GM12875 (cell line): ENCODE data around the gene FARSA.

ENCODE experiments used
- H3K4me3 ChIP-seq: one replicate; pipeline ENCODE4 v1.5.1; 2011; ENCODE audit warnings: low read depth, low read length, control low read depth
- TF ChIP-seq, protein P1 (sequence below): IDR thresholded peaks from 2 replicates; pipeline ENCODE4 v1.5.1; 2011; ENCODE audit warnings: low read depth, mild to moderate bottlenecking, control low read depth, inconsistent platforms, low read length, moderate library complexity, borderline replicate concordance; ENCODE audit not compliant: insufficient read depth

FARSA gene

GRCh38 chr19:12949363-12950283, 16.1 kb upstream of the FARSA start:
- TF ChIP-seq, protein P1, sequence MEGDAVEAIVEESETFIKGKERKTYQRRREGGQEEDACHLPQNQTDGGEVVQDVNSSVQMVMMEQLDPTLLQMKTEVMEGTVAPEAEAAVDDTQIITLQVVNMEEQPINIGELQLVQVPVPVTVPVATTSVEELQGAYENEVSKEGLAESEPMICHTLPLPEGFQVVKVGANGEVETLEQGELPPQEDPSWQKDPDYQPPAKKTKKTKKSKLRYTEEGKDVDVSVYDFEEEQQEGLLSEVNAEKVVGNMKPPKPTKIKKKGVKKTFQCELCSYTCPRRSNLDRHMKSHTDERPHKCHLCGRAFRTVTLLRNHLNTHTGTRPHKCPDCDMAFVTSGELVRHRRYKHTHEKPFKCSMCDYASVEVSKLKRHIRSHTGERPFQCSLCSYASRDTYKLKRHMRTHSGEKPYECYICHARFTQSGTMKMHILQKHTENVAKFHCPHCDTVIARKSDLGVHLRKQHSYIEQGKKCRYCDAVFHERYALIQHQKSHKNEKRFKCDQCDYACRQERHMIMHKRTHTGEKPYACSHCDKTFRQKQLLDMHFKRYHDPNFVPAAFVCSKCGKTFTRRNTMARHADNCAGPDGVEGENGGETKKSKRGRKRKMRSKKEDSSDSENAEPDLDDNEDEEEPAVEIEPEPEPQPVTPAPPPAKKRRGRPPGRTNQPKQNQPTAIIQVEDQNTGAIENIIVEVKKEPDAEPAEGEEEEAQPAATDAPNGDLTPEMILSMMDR, result no peak
- H3K4me3 ChIP-seq, result no peak overlapping the region

DNA sequence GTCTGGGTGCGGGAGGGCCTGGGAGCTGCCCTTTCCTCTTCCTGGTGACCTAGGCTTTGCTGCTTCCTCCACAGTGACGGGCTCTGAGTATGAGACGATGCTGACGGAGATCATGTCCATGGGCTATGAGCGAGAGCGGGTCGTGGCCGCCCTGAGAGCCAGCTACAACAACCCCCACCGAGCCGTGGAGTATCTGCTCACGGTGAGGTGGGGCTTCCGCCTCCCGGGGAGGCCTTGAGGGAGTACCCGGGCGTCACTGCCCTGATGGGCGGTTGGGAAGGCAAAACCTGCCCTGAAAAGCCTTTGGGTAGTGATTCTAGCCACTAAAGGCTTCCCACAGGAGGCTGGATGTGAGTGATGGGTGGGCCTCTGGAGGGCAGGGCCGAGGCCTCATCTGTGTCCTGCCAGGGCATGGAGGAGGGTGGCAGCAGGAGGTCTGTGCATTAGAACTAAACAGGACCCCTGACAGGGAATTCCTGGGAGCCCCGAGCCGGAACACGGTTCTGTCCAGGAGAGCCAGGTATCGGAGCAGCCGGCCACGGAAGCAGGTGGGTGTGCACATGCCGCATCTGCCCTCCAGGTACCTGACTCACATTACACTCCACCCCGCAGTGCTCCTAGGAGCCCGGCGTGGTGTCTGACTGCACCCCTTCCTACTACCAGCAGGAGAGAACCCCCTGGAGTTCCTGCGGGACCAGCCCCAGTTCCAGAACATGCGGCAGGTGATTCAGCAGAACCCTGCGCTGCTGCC, 15.3 kb upstream of the FARSA start:
- TF ChIP-seq, protein P1, result no peak
- no peak overlapping the region for H3K4me3 ChIP-seq

DNA sequence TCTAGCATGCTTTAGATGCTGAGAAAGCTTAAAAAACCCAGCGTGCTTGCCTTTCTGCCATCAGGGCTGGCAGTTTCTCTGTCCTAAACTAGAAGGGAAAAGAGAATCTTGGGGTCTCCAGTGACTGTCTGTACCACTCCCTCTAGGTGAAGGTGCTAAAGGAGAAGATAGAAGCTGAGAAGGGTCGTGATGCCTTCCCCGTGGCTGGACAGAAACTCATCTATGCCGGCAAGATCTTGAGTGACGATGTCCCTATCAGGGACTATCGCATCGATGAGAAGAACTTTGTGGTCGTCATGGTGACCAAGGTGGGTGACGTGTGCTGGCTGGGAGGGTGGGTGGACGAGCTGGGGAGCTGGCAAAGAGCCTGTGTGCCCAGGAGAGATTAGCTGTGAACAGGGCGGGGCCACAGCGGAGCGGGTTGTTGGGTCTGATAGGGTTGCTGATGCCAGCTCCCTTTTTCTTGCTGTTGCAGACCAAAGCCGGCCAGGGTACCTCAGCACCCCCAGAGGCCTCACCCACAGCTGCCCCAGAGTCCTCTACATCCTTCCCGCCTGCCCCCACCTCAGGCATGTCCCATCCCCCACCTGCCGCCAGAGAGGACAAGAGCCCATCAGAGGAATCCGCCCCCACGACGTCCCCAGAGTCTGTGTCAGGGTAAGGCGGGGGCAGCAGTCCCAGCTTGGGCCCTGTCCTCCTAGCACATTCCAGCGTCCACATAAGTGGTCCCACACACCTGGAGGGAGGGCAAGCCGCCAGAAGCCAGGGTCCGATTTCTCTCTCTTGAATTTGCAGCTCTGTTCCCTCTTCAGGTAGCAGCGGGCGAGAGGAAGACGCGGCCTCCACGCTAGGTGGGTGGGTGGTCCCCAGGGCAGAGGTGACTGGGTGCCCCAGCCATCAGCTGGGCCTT, 14.4 kb upstream of the FARSA start:
- TF ChIP-seq, protein P1, result no peak
- no peak overlapping the region for H3K4me3 ChIP-seq

DNA sequence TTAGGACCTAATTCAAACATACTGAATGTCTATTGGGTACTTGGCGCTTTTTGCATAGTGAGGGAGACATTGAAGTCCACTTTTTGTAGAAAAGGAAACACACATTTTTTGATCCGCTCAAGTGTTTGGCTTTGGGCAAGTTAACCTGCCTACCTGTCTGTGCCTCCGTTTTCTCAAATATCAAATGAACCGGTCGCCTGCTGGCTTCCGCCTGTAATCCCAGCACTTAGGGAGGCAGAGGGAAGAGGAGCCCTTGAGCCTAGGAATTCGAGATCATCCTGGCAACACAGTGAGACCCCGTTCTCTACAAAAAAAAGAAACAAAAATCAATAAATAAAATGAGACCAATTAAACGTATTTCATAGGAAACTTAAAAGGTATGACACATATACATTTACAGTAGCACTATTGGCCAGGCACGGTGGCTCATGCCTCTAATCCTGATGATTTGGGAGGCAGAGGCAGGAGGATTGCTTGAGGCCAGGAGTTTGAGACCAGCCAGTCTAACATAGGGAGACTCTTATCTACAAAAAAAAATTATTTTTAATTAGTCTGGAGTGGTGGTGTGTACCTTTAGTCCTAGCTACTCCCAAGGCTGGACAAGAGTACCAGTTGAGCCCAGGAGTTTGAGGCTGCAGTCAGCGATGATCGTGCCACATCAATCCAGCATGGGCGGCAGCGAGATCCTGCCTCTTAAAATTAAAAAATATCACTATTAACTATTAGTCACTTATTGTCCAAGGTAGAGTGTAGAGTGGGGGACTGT, 13.4 kb upstream of the FARSA start:
- TF ChIP-seq, protein P1, result no peak
- peak overlapping the region; percentile 49 for H3K4me3 ChIP-seq

- peak overlapping the region; percentile 49 for H3K4me3 ChIP-seq
- TF ChIP-seq, protein P1, result no peak
Measured at GRCh38 chr19:12946092-12946721, 12.7 kb upstream of the FARSA start.
